Keratinocyte (primary cell): ENCODE data around the gene FBN1. TPM values are rescaled to one million over a fixed set of nuclear protein-coding genes. Genes with fewer than 3 reads are reported as not detected.

Source experiments
- DNase-seq: peaks from one replicate; pipeline ENCODE4 v3.0.0-alpha.2; 2011; ENCODE audit warnings: low read depth, missing footprints, low spot score
- FAIRE-seq: peaks from 2 replicates; lab custom pipeline; 2011; peaks lifted over from hg19 to GRCh38; lab: Jason Lieb, UNC
- H2AFZ ChIP-seq: 2 replicates; pipeline ENCODE4 v1.6.0; 2012; ENCODE audit warnings: low read length, control low read depth, inconsistent platforms; ENCODE audit not compliant: control insufficient read depth
- H3K27ac ChIP-seq: 2 replicates; pipeline ENCODE4 v1.5.1; 2011; ENCODE audit warnings: low read length; ENCODE audit not compliant: control insufficient read depth, insufficient read depth
- H3K27me3 ChIP-seq: 3 replicates; pipeline ENCODE4 v1.6.0; 2011; ENCODE audit warnings: low read length; ENCODE audit not compliant: control insufficient read depth, insufficient read depth; ENCODE audit errors: extremely low read depth
- H3K36me3 ChIP-seq, 2 experiments: 2 replicates in 1 of 2; 3 replicates in 1 of 2; pipeline ENCODE4 v1.5.1; 2011; ENCODE audit warnings: low read length in 2 of 2, mild to moderate bottlenecking in 1 of 2; ENCODE audit not compliant: control insufficient read depth in 2 of 2, insufficient read depth in 2 of 2; ENCODE audit errors: extremely low read depth in 1 of 2
- H3K4me1 ChIP-seq: 3 replicates; pipeline ENCODE4 v1.5.1; 2011; ENCODE audit warnings: low read length; ENCODE audit not compliant: control insufficient read depth, insufficient read depth; ENCODE audit errors: extremely low read depth
- H3K4me2 ChIP-seq: 3 replicates; pipeline ENCODE4 v1.6.0; 2011; ENCODE audit warnings: low read depth, low read length; ENCODE audit not compliant: control insufficient read depth, insufficient read depth; ENCODE audit errors: extremely low read depth
- H3K4me3 ChIP-seq, 3 experiments: fragments of 200-600 bp in 1 of 3; sonication (generic) in 1 of 3; 2 replicates in 2 of 3; 3 replicates in 1 of 3; pipeline ENCODE4 v1.5.1; 2011 to 2016; ENCODE audit warnings: low read length in 3 of 3, mild to moderate bottlenecking in 3 of 3, control low read depth in 2 of 3, inconsistent platforms in 1 of 3, low read depth in 1 of 3, mixed read lengths in 1 of 3, mixed run types in 1 of 3, moderate library complexity in 1 of 3; ENCODE audit not compliant: control insufficient read depth in 2 of 3, insufficient read depth in 2 of 3; ENCODE audit errors: extremely low read depth in 1 of 3
- H3K79me2 ChIP-seq: 2 replicates; pipeline ENCODE4 v1.6.0; 2012; ENCODE audit warnings: low read length; ENCODE audit not compliant: control insufficient read depth, insufficient read depth
- H3K9ac ChIP-seq: 3 replicates; pipeline ENCODE4 v1.6.0; 2011; ENCODE audit warnings: low read length; ENCODE audit not compliant: control insufficient read depth, insufficient read depth; ENCODE audit errors: extremely low read depth
- H3K9me1 ChIP-seq: 3 replicates; pipeline ENCODE4 v1.6.0; 2011; ENCODE audit warnings: low read length; ENCODE audit not compliant: control insufficient read depth, insufficient read depth; ENCODE audit errors: extremely low read depth
- H3K9me3 ChIP-seq: 2 replicates; pipeline ENCODE4 v1.5.1; 2012; ENCODE audit warnings: low read depth, low read length; ENCODE audit not compliant: control insufficient read depth
- H4K20me1 ChIP-seq: 3 replicates; pipeline ENCODE4 v1.6.0; 2011; ENCODE audit warnings: low read length; ENCODE audit not compliant: control insufficient read depth, insufficient read depth; ENCODE audit errors: extremely low read depth
- EZH2 ChIP-seq: IDR thresholded peaks from one replicate; pipeline ENCODE4 v1.6.1; 2012; ENCODE audit warnings: inconsistent platforms, mild to moderate bottlenecking, low read length, moderate library complexity
- dilution Hi-C: fragments of 300-500 bp; cut with MboI; formaldehyde crosslinking; loops from one replicate; pipeline ENCODE4 v1.7.0; 2020; ENCODE audit warnings: low sequenced_read_pairs; ENCODE audit not compliant: extremely low pct_ligation_motif_present
- polyA plus RNA-seq, 5 experiments: library from polyadenylated mRNA; depleted of rRNA in 3 of 5; stranded (reverse) in 3 of 5; stranded (forward) in 1 of 5; unstranded in 1 of 5; fragments of >200 nt; gene quantifications; 1 replicate in 1 of 5; 2 replicates in 3 of 5; 3 replicates in 1 of 5; pipeline versions ENCODE4 v1.2.1 to v1.2.3, GENCODE V29; 2011 to 2012; ENCODE audit warnings: missing spikeins in 2 of 5, low read depth in 1 of 5, low replicate concordance in 1 of 5
- TF ChIP-seq, protein P1 (sequence below), 3 experiments: IDR thresholded peaks in 1 of 3; conservative IDR thresholded peaks in 1 of 3; optimal IDR thresholded peaks in 1 of 3; 2 replicates in 2 of 3; 3 replicates in 1 of 3; pipeline versions ENCODE3 to v1.5.1; 2011; ENCODE audit warnings: low read length in 3 of 3, mild to moderate bottlenecking in 3 of 3, moderate library complexity in 2 of 3, control low read depth in 1 of 3, inconsistent platforms in 1 of 3; ENCODE audit not compliant: insufficient read depth in 2 of 3; ENCODE audit errors: extremely low read depth in 1 of 3

The FBN1 gene
- polyA plus RNA-seq, 1 donor (not counting 4 experiments of a cell fraction or from before 2014, with no cell fraction given) = 3.5 TPM

DNA sequence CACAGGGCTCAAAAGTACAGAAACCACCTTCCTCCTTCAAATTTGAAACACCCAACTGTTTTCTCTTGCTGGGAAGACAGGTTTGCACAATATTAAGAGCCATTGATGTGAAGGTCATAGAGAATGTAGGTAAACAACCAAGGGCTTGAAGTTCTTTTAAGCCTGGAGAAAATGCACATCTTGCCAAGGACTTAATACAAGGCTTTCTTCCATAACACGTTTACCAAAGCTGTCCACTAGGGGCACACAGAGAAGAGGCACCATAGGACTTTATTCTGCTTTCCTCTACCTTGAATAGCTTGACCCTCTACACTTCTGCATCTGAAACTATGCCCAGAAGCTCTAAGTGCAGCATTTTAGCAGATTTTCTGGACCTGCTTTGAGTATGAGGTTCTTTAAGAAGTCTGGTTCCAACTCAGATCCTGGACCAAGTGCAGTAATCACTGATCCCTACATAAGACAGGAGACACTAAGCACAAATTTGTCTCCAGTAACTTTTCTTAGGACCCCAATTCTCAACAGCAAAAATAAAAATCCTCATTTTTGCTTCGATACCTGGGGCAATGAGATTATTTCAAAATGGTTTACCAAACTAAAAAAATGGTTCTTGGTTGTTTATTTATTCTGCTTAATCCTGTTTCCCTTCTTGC, 138.0 kb downstream of the FBN1 start:
- TF ChIP-seq EZH2 = no peak
- TF ChIP-seq, protein P1, sequence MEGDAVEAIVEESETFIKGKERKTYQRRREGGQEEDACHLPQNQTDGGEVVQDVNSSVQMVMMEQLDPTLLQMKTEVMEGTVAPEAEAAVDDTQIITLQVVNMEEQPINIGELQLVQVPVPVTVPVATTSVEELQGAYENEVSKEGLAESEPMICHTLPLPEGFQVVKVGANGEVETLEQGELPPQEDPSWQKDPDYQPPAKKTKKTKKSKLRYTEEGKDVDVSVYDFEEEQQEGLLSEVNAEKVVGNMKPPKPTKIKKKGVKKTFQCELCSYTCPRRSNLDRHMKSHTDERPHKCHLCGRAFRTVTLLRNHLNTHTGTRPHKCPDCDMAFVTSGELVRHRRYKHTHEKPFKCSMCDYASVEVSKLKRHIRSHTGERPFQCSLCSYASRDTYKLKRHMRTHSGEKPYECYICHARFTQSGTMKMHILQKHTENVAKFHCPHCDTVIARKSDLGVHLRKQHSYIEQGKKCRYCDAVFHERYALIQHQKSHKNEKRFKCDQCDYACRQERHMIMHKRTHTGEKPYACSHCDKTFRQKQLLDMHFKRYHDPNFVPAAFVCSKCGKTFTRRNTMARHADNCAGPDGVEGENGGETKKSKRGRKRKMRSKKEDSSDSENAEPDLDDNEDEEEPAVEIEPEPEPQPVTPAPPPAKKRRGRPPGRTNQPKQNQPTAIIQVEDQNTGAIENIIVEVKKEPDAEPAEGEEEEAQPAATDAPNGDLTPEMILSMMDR (optimal IDR thresholded peaks at IDR 0.05 in 1 of 3, IDR thresholded peaks at IDR 0.05 in 1 of 3, conservative IDR thresholded peaks at IDR 0.05 in 1 of 3; ENCODE audit: extremely low read depth in 1 of 3, insufficient read depth in 2 of 3, low read length in 3 of 3) = peak; percentile 51 to 78 (median 76)
- Histone ChIP-seq H3K27me3 (no peaks in the 10 kb centered on the region), H3K4me1 (no peaks in the 10 kb centered on the region), H3K4me2 (no peak overlapping the region), H3K4me3 (no peak overlapping the region), H3K79me2 (no peaks in the 10 kb centered on the region), H3K9ac (no peak overlapping the region), H3K36me3 (no peaks in the 10 kb centered on the region), H2AFZ (no peak overlapping the region), H3K9me1 (no peaks in the 10 kb centered on the region), H3K27ac (no peak overlapping the region), H3K9me3 (no peaks in the 10 kb centered on the region), H4K20me1 (no peaks in the 10 kb centered on the region)
- no peak for DNase-seq
- peak; percentile 94 for FAIRE-seq
- dilution Hi-C loops = no loop called here

DNA sequence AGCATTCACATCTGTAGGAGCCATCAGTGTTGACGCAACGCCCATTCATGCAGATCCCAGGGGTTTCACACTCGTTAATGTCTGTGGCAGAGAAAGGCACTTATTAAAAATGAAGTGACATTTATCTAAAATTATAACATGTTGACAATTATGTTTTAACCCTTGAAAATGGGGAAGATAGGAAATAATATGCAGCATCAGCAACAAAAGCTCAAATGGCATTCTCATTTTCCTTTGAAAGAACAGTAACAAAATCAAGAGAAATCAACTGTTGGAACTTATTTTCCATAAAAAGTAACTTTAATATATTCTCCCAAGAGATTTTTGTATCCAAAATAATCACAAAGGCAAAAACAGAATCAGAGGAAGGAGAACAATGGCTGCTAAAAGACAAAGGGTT, 140.4 kb downstream of the FBN1 start:
- H4K20me1 ChIP-seq = no peaks in the 10 kb centered on the region
- H3K4me2 ChIP-seq = no peak overlapping the region
- H3K9me3 ChIP-seq = no peaks in the 10 kb centered on the region
- H3K27me3 ChIP-seq = no peaks in the 10 kb centered on the region
- no peak for DNase-seq
- H3K27ac ChIP-seq = no peak overlapping the region
- H3K4me1 ChIP-seq = no peaks in the 10 kb centered on the region
- dilution Hi-C loops = no loop called here
- no peaks in the 10 kb centered on the region for H3K36me3 ChIP-seq
- no peak overlapping the region for H3K9ac ChIP-seq
- FAIRE-seq = no peak
- no peaks in the 10 kb centered on the region for H3K9me1 ChIP-seq
- no peaks in the 10 kb centered on the region for H3K79me2 ChIP-seq
- H3K4me3 ChIP-seq = no peak overlapping the region
- TF ChIP-seq, protein P1 (optimal IDR thresholded peaks at IDR 0.05 in 1 of 3, IDR thresholded peaks at IDR 0.05 in 1 of 3, conservative IDR thresholded peaks at IDR 0.05 in 1 of 3; ENCODE audit: extremely low read depth in 1 of 3, insufficient read depth in 2 of 3, low read length in 3 of 3) = no peak
- no peak for TF ChIP-seq EZH2
- H2AFZ ChIP-seq = no peak overlapping the region
